ENCODE data around the gene SART3.

DNA sequence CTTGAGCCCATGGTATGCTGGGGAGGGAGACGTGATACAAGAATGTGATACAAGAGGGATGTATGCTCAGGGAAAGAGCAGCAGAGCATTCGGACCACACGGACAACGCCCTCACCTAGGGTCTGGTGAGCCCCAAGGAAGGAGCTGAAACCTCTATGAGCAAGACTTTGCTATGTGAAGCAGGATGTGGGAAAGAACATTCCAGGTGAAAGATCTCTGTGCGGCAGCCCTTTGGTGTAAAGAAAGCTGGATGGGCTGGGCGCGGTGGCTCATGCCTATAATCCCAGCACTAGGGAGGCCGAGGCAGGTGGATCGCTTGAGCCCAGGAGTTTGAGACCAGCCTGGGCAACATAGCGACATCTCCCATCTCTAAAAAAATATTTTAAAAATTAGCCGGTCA is 62.8 kb downstream of the SART3 start:
- TF ChIP-seq, protein P1, sequence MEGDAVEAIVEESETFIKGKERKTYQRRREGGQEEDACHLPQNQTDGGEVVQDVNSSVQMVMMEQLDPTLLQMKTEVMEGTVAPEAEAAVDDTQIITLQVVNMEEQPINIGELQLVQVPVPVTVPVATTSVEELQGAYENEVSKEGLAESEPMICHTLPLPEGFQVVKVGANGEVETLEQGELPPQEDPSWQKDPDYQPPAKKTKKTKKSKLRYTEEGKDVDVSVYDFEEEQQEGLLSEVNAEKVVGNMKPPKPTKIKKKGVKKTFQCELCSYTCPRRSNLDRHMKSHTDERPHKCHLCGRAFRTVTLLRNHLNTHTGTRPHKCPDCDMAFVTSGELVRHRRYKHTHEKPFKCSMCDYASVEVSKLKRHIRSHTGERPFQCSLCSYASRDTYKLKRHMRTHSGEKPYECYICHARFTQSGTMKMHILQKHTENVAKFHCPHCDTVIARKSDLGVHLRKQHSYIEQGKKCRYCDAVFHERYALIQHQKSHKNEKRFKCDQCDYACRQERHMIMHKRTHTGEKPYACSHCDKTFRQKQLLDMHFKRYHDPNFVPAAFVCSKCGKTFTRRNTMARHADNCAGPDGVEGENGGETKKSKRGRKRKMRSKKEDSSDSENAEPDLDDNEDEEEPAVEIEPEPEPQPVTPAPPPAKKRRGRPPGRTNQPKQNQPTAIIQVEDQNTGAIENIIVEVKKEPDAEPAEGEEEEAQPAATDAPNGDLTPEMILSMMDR (IDR thresholded peaks at IDR 0.05 in 2 of 3, conservative IDR thresholded peaks at IDR 0.05 in 1 of 3; ENCODE audit: control insufficient read depth in 2 of 3, extremely low read depth in 1 of 3, insufficient read depth in 1 of 3, low read depth in 3 of 3, low read length in 3 of 3): no peak
- TF ChIP-seq POLR2A (IDR thresholded peaks at IDR 0.05; ENCODE audit: low read depth, low read length): no peak
- TF ChIP-seq CHD2 (IDR thresholded peaks at IDR 0.05; ENCODE audit: borderline replicate concordance, low read depth, low read length): no peak
- no peak for TF ChIP-seq RAD21 (IDR thresholded peaks at IDR 0.05; ENCODE audit: insufficient read depth, low read depth, low read length)
- TF ChIP-seq EZH2 (IDR thresholded peaks at IDR 0.05; ENCODE audit: borderline replicate concordance, control insufficient read depth, low read depth, low read length): no peak
- TF ChIP-seq FOXM1 (IDR thresholded peaks at IDR 0.05; ENCODE audit: low read depth, low read length): no peak
- TF ChIP-seq CHD4 (IDR thresholded peaks at IDR 0.05): no peak
- TF ChIP-seq, protein P2, sequence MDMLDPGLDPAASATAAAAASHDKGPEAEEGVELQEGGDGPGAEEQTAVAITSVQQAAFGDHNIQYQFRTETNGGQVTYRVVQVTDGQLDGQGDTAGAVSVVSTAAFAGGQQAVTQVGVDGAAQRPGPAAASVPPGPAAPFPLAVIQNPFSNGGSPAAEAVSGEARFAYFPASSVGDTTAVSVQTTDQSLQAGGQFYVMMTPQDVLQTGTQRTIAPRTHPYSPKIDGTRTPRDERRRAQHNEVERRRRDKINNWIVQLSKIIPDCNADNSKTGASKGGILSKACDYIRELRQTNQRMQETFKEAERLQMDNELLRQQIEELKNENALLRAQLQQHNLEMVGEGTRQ (IDR thresholded peaks at IDR 0.05; ENCODE audit: borderline replicate concordance, low read depth, low read length): no peak
- no peak for TF ChIP-seq BRCA1 (IDR thresholded peaks at IDR 0.05; ENCODE audit: low read depth, low read length)
- TF ChIP-seq, protein P3, sequence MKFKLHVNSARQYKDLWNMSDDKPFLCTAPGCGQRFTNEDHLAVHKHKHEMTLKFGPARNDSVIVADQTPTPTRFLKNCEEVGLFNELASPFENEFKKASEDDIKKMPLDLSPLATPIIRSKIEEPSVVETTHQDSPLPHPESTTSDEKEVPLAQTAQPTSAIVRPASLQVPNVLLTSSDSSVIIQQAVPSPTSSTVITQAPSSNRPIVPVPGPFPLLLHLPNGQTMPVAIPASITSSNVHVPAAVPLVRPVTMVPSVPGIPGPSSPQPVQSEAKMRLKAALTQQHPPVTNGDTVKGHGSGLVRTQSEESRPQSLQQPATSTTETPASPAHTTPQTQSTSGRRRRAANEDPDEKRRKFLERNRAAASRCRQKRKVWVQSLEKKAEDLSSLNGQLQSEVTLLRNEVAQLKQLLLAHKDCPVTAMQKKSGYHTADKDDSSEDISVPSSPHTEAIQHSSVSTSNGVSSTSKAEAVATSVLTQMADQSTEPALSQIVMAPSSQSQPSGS (IDR thresholded peaks at IDR 0.05; ENCODE audit: low read length): no peak
- no peak for TF ChIP-seq SIN3A (IDR thresholded peaks at IDR 0.05; ENCODE audit: low read depth, low read length)

Measured in GM12878 (cell line).